Measurements from ENCODE around the gene PALLD.

Gene PALLD

DNA sequence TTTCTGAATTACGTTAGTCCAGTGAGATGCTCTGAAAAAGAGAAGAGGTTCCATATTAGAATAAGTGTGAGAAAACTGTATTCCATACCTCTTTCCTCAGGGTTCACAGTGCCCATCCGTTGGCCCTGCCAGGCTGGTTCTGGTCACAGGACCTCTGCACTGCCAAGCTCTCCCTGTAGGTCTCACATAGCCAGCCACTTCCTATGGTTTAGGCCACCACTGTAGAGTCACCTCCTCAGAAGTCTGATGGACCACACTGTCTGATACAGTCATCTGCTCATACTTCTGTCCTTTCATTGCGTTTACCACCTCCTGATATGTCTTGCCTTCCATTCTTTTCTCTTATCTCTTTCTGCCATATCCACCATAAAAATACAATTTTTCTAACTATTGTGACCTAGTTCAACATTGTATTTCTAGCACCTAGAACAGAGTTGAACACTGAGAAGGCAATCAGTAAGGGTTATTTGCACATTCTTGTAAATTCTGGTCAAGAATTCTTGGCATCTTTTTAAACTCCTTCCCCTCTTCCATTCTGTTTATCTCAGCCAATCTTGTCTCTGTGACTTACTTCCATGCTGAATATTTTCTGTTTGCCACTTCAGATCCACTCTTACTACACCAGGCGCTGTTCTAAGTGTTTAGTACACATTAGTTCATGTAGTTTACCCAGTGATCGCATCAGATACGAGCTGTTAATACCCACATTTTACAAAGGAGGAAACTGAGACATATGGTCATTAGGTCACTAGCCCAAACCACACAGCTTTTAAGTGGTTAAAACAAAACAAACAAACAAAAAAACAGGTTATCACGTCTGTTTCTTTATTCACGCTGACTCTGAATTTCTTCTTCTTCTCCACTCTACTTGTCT lies 387.6 kb downstream of the PALLD start:
- no peak for DNase-seq

DNA sequence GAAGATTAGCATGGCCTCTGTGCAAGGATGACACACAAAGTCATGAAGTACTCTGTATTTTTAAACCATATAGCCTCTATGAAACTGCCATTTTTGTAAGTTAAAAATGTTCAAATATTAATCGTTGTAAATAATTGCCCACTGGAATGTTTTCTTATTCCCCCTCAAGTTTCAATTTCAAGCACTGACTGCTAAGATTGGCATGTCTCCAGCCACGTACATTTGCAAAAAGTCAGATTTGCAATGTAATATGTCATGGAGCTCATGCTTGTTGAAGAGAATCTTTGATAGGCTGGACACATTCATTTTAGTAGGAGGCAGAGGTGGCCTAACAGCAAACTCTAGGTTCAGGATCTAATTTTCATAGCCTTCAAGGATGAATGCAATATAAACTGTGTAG lies 388.5 kb downstream of the PALLD start:
- DNase-seq, result no peak

DNA sequence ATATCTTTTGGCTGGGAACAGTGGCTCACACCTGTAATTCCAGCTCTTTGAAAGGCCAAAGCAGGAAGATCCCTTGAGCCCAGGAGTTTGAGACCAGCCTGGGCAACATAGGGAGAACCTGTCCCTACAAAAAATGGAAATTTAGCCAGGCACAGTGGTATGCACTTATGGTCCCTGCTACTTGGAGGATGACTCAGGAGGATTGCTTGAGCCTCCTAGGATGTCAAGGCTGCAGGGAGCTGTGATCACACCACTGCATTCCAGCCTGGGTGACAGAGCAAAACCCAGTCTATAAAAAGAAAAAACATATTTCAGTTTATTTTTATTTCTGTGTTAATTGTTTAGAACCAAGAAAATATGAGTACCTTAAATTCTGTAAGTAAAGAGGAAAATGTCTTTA lies 389.5 kb downstream of the PALLD start:
- no peak for DNase-seq

DNA sequence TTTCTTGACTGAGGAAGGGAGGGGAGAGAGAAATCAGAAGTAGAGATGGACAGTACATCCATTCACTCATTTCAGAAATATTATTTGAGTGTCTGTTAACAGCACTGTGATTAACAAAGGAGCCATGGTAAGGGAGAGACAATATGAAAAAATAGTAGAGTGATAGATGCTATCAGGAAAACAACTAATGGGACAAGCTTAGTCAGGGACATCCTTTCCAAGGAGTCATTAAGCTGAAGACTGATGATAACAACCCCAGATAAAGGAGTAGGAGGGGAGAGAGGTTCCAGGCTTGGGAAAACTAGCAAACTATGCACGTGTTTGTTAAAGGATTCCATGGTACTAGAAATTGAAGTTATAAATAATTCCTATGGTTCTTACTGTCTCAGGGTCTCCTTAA lies 391.0 kb downstream of the PALLD start:
- DNase-seq, result no peak

DNA sequence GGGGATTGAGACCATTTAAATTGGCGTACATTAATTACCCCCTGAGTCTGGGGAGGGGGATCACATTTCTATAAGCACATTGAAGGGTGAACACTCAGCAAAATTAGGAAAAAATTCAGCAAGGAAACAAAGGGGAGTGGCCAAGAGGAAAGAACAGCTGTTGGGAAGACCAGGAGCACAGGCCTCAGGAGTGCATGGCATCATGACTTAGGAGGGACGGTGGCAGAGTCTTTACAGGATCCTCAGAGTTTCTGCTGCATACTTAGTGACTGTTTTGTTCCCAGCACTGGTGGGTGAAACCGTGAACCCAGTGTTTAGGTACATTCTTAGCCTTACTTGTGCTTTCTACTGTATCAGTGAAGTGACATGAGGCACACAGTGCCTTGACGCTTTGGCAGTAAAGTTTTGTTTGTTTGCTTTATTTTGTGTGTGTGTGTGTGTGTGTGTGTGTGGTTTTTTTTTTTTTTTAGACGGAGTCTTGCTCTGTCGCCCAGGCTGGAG lies 391.9 kb downstream of the PALLD start:
- no peak for DNase-seq

DNA sequence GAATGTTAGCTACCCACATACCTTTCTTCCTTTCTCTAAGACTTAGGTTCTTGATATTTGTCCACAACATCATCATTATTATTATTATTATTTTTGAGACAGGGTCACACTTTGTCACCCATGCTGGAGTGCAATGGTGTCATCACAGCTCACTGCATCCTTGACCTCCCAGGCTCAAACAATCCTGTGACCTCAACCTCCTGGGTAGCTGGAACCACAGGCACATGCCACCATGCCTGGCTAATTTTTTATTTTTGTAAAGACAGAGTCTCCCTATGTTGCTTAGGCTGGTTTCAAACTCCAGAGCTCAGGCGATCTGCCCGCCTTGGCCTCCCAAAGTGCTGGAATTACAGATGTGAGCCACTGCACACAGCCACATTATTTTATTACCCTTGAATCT lies 394.2 kb downstream of the PALLD start:
- DNase-seq, result no peak

DNA sequence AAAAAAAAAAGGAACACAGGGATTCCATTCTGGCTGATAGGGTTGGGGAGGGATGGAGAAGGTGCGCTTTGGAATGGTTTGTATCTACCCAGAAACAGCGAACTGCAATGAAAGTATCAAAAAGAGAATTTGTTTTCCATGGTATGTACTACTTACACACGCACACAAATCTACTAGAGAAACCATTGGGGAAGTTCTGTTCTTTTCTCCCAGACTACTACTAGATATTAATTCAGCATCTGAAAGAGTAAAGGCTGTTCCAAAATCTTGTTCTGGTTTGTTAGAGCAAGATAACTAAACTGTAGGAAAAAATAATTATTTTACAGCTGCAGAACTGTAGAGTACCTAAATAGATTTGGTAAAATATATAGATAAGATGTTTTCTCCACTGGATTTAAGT lies 394.8 kb downstream of the PALLD start:
- no peak for DNase-seq

DNA sequence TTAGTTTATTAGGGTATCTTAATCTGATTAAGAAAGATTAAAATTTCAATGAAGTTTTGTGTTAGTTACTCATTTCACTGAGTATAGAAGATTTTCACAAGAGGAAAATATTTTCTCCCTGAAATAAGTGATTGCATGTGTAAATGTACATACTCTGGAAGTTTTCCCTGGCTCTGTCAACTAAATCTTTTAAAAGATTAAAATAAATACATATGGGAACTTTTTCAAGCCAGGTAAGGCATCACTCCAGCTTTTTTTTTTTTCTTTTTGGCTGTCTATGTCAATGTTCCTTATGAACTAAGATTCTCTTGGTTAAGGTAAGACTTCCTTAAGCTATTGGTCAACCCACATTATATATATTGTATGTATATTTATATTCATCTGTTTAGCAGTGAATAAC lies 395.6 kb downstream of the PALLD start:
- DNase-seq, result no peak

DNA sequence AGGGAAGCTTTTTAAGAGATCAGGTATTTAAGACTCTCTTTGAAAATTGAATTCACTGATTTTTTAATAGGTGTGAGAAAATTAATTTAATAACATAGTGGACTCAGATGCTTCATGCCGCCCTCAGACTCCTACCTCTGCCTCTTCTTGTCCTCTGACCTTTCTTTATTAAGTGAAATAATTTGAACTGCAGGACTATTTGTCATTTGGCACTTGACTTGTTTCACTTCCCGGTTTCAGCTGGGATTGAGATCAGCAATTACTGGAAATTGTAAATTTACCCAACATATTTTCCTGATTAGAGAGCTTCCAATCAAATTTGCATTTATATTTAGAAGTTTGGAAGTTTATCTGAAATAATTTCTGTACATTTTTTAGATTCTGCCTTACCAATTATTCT lies 396.4 kb downstream of the PALLD start:
- DNase-seq, result no peak

DNA sequence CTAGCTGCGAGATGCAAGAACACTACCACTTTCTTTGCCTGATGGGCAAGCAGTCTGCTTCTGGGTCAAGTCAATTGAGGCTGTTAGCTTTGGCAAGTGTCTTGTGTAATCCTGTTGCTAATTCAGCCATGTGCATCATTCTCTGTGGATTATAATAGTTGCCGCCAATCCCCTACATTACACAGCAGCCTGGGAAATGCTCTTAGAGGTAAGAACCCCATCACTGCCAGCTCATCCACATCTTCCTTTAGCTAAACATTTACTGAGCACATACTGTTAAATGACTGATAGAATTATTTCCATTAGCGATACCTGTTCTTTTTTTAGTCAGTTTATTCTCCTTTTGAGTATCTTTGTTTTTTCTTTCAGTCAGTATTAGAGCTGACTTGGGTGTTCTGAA lies 397.0 kb downstream of the PALLD start:
- no peak for DNase-seq

DNA sequence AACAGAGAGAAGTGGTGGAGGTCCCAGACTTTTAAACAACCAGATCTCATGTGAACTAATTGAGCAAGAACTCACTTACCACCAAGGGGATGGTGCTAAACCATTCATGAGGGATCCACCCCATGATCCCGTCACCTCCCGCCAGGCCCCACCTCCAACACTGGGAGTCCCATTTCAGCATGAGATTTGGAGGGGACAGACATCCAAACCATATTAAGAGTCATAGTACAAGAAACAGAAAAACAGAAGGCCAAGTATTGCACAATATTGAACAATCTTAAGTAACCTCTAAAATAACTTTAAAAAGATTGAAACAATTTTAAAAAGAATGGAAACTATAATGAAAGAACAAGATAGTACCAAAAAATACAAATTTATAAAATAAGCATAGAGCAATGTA lies 403.2 kb downstream of the PALLD start:
- no peak for DNase-seq

DNA sequence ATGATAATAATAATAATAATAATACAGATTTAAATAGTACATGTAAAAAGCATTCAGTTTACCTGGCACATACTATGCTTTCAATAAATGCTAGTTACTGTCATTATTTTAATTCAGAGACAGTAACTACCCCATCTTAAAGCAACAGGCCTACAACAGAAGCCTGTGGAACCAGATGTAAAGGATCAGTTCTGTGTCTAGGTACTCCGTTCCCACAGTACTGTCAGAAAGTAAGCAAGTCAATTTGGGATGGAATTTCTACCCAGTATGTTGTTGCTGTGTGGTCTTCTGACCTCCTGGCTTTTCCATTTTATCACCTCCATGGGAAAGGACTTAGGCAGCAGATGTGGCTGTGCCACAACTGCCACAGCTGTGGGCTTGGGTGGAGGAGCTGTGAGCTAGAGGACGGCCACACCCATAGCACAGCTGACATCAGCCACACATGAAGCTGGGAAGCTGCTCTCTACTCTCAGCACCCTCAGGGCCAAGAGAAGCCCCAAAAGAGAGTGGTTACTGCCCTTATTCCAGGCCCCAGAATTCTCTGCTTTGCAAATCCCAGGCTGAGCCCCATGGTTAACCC lies 410.4 kb downstream of the PALLD start:
- DNase-seq, result peak; percentile 70

DNA sequence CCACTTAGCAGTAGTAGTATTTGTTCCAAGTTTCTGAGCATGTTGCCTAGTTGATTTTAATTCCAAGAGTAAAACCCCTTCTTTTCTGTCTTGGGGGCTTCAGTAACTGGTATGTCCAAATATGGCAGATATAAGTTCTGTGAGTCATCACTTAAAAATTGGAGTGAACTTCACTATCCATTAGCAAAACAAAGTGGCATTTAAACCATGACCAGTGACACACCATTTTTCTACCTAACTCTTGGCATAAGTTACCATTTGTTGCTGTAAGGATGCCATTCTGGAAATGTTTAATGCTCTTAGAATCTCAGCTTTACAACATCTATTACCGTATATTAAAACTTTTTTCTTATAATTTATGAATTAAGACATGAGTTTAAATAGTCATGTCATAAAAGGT lies 411.2 kb downstream of the PALLD start:
- DNase-seq, result no peak

DNA sequence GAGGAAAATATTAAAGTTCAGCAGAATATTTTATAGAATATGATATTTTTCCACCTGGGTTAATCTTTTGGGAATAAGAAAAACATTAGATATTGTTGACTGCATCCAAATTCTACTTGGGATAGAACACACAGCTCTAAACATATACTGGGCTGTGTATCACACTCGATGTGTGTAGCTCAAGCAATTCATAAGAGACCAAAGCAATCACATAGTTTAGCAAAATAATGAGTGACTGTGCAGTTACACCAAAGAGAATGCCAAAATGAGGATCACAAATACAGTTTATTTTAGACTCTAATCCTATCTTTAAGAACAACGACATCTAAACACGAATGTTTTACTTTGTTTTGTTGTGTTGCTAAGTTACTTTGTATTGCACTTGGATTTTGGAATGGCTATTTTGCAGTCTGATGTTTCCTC lies 412.0 kb downstream of the PALLD start:
- no peak for DNase-seq

DNA sequence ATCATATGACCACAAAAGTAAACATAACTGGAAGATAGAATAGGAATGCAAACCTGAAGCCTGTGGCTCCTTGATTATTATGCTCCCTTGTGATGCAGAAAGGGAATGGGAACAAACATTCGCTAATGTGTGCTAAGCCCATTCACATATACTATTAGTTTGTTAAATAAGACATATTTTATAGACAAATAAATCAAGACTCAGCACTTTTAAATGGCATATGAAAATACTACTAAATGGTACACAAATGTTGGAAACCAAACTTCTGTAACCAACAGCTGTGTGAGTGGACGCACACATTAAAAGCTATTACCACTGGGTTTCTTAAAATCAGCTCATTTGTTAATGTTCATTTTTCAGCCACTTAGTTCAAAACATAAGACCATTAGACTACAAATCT lies 417.2 kb downstream of the PALLD start:
- DNase-seq, result no peak

DNA sequence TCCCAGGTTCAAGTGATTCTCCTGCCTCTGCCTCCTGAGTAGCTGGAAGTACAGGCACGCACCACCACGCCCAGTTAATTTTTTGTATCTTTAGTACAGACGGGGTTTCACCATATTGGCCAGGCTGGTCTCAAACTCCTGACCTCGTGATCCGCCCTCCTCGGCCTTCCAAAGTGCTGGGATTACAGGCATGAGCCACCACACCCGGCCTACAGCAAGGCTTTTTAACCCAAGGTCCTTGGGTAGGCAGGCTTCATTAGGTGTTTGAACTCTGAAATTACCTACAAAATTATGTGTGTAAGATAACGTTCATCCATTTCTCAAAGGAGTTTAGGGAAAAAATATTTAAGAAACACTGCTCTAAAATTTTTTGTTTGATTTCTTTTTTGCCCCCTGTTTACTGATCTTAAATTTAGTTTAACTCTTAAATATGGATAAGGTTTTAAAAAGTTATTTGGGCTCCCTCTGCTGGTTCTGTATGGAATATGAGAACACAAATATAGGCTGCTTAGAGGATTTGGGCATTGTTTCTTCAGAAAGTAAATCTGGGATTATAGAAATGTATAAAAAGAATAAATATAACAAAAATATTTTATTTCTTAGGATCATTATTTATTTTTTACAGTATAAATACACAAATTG lies 420.4 kb downstream of the PALLD start:
- no peak for DNase-seq

DNA sequence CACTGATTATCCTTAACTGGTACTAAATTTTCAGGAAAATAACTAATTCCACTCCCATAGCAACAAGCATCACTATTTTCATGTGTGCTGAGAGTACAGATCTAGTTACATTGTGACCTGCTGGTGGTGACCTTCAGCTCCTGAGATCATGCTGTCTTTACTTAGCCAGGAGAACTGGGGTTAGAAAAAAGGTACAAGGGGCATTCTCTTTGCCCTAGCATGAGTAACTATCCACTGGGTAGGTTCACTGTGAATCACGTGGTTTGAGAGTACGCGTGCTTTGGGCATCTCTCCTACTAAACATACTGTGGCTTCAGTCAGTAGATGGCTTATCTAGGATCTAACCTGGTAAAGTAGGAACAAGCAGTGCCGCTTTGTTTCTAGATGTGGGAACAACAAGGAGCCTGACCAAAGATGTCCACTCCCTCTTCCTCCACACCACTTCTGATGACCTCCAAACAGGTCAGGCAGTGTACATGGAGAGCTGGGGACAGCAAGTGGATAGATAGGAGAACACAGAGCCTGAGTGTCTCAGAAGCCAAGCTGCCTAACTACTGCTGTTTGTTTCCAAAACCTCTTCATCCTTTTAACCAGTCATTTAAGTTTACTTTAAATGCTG lies 423.0 kb downstream of the PALLD start:
- DNase-seq, result no peak

DNA sequence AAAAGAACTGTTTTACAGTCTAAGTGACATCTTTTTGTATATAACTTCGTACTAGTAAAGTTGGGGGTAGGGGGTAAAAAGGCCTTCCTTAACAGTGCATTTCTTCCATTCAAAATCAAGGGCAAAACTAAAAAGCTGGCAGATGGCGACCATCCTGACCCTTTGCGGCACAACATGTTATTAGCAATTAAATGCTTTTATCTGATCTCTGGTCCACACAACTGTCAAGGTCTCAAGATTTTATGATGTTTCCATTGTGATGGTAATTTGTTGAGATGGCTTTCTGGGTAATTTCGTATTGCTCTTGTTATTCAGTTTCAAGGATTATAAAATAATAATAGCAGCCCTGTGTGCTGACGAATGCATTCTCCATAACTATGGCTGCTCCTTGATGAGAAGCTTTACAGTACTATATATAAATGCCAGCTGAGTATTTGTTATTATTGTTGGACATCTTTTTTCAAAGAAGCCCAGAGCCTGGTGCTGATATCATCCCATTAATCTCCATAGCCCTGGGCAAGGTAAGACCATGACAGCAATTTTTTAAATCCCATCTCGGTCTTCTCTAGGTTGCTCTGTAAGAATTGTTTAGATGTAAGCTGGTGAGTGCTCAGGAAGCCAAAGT lies 423.7 kb downstream of the PALLD start:
- no peak for DNase-seq

DNA sequence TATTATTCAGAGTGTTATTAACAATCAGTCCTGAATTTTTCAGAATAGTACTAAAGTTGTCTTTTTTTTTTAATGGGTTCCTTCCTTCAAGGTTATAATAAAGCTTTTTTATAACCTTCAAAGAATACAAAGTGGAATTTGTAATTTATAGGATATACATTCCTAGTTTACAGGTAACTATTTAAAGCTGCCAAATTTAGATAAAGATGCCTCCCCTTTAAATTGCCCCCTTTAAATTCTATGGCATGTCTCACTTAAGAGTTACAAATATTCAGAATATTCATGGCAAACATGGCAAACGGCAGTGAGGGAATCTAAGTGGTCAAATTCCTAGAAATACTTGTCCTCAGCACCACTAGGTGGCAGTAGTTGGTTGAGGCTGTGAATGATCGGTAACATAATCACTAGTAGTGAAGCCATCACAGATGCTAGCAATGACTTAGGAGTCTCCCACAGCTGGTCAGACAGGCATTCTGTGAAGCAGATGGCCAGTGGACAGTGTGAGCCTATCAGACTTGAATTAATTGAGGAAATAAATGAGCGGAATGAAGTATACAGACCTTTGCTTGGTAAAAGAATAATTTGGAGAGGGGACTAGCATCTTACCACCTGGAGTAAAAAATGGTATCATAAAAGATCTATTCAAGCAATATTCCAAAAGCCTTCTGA lies 426.8 kb downstream of the PALLD start:
- peak; percentile 77 for DNase-seq

DNA sequence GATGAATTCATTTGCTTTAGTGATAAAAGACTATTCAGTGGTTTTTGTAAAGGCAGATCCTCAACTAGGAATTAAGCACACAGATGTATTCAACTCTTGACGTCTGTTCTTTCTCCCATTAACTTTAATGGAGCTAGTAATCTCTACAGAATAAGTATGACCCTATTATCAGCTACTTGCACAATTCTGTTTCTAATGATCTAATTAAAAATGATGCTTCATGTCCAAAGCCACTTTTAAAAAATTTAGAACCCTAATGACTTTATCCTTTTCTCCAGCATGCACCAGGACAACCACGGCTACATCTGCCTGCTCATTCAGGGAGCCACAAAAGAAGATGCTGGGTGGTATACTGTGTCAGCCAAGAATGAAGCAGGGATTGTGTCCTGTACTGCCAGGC lies 427.8 kb downstream of the PALLD start:
- DNase-seq, result no peak

DNA sequence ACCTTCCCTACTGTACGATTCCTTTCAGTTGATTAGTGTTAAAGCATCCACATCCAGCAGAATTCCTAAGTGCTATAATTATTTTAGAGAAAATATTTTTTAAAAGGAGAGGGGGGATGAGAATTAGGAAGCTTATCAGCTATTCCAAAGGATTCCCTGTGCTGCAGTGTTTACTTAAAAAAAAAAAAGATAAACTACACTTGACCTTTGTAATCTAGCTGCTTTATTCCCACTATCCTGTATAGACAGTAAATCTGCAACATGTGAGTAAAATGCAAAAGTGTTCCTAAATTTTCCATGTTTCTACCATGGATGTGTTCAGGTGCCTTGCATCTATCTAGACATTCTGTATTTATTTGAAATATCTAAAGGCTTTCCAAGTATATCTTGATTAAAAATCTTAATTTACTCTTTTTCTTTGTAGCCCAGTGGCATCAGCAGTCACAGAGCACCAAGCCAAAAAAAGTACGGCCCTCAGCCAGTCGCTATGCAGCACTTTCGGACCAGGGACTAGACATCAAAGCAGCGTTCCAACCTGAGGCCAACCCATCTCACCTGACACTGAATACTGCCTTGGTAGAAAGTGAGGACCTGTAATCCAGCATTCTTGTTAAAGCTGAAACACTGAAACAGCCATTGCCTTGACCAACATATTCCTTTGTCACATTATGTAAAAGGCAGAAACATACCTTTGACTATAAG lies 429.1 kb downstream of the PALLD start:
- no peak for DNase-seq

DNA sequence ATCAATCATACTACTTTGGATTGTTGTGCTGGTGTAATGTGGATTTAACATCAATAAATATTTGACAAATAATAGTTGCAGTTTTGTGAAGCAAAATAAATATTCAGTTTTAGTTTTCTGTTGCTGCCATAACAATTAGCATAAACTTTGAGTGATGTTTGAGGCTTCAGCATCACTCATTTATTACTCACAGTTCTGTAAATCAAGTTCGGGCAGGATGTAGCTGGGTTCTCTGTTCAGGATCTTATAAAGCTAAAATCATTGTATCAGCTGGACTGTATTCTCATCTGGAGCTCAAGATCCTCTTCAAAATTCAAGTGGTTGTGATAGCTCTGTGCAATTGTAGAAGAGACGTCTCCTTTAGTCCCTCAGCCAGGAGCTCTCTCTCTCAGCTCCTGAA lies 431.5 kb downstream of the PALLD start:
- DNase-seq, result no peak

Measured in right hindlimb (tissue), 1 donor.